Rectal smooth muscle tissue (tissue), 1 donor: ENCODE measurements around the gene ZCCHC10.
"Not testable (repeated sequence)": the region's sequence is repeated elsewhere in the genome, so short reads cannot be mapped to it uniquely, and the experiment has no call there.

Source experiments
- H3K27ac ChIP-seq: one replicate; pipeline ENCODE4 v1.7.0; 2013; ENCODE audit warnings: low read depth, low read length, inconsistent platforms
- H3K27me3 ChIP-seq: one replicate; pipeline ENCODE4 v1.7.0; 2013; ENCODE audit warnings: low read length; ENCODE audit not compliant: control insufficient read depth, insufficient read depth
- H3K36me3 ChIP-seq: one replicate; pipeline ENCODE4 v1.7.0; 2013; ENCODE audit warnings: low read length; ENCODE audit not compliant: control insufficient read depth, insufficient read depth
- H3K4me1 ChIP-seq: one replicate; pipeline ENCODE4 v1.7.0; 2013; ENCODE audit warnings: low read length; ENCODE audit not compliant: control insufficient read depth, insufficient read depth
- H3K4me3 ChIP-seq: one replicate; pipeline ENCODE4 v1.7.0; 2013; ENCODE audit warnings: low read length
- H3K9ac ChIP-seq: one replicate; pipeline ENCODE4 v1.7.0; 2013; ENCODE audit warnings: low read length

Gene ZCCHC10

DNA sequence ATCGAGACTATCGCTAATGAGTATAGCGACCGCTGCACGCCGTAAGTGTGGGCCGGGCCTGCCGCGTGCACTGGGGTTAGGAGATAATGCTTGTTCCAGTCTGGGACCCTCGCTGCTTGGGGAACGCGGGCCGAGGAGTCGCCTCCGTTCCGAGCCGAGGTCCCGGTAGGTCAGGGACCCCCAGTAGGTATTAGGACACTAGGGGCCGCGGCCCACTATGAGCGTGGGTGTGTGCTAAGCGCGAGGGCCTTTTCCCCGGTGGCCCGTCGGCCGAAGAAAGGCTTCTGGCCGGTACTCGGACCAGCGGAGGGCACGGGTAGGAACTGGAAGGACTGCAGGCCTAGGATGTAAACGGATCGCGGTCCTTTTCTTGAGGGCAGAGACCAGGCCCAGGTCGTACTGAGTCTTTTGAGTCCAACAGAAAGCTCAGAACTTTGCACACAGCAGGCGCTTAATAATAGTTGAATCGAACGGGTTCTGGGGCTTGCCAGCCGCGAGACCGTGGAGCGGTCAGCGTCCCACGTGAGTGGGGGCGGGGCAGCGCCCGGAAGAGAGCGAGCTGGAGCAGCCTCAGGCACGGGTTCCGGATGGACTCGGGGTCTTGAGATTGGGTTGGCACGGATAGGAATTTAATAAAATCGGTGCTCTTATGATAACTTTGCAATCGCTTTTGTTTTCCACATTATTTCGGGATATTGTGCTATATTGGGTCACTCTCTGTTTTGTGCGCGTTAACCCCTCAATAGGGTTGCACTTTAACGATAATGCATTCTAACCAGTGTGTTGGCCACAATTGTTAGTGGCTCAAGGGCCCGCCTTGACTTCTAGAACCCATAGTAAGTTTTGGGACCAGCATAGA is 26.2 kb upstream of the ZCCHC10 start:
- Histone ChIP-seq H3K4me1 (peaks cover 14% of the 10 kb centered on the region), H3K27me3 (no peaks in the 10 kb centered on the region), H3K27ac (peak overlapping the region; percentile 95), H3K9ac (peak overlapping the region; percentile 87), H3K36me3 (no peaks in the 10 kb centered on the region), H3K4me3 (peak overlapping the region; percentile 89)

DNA sequence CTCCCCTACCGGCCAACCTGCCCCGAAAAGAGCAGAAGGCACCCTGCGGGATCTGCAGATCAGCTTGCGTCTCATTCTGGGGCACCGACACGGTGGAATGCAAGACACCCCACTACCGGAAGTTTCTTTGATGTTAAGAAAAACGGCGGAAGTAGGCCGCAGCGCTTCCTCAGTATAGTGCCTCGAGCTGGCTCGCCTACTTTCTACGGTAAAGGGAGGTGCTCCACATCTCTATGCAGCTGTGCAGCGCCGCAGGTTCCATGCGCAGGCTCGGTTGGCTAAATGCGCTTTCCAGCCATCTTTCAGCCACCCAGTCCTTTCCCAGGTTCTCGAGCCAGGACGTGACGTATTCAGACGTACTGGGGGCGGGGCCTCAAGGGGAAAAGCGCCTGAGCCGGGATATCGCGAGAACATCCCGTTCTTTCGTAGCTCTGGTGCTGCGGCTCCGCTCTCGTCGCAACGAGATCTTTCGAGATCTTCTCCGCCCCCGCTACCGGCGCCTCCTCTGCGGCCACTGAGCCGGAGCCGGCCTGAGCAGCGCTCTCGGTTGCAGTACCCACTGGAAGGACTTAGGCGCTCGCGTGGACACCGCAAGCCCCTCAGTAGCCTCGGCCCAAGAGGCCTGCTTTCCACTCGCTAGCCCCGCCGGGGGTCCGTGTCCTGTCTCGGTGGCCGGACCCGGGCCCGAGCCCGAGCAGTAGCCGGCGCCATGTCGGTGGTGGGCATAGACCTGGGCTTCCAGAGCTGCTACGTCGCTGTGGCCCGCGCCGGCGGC is 25.4 kb upstream of the ZCCHC10 start, which contains the start of gene HSPA4:
TSS of gene HSPA4 (plus strand) at position 472 of the 775 bp plus-strand sequence. CDS start at position 710, 238 bp downstream.
- Histone ChIP-seq H3K4me1 (peaks cover 14% of the 10 kb centered on the region), H3K4me3 (peak within 1 kb of the TSS; percentile 89), H3K27ac (peak within 1 kb of the TSS; percentile 95), H3K9ac (peak within 1 kb of the TSS; percentile 91), H3K36me3 (no peaks in the 10 kb centered on the region), H3K27me3 (no peaks in the 10 kb centered on the region)

DNA sequence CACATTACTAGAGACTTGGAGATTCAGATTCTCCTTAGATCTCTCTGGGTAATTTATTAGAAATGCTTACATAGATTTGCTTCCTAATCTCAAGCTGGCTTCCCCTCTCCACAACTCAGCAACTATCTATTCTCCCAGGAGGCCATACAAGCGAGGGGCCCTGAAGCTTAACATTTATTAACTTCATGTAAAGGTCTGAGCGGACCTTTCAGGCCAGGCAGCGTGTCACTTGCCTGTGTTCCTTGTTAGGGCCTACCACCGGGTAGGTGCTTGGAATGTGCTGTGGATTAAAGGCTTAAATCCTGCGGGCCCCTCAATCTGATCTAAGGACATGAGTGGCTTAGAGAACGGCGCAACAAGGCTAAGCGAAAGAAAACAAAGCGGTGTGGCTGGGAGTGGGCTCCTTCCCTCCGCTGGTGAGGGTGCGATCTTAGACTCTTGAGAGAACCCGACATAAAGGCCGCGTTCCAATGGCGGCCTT is 24.8 kb upstream of the ZCCHC10 start:
- Histone ChIP-seq H3K4me1 (peaks cover 14% of the 10 kb centered on the region), H3K36me3 (no peaks in the 10 kb centered on the region), H3K27me3 (no peaks in the 10 kb centered on the region), H3K9ac (peak overlapping the region; percentile 91), H3K4me3 (peak overlapping the region; percentile 89), H3K27ac (peak overlapping the region; percentile 95)

DNA sequence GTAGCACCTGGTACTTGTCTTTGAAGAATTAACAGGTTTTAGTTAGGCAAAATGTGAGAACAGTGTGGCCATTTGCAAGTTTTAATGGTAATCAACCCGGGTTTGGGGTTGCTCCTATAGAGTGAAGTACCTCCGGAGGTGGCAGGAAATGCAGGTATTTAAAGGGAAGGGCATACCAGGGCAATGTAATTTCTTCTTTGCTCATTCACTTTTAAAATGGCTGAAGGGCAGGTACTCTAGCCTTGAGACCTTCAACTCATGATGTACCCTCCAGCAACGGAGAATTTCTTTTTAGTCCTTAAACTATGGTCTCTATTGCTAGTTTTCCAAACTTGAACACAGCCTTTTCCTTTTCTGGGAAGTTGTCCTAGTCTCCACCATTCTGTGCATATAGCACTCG is 24.2 kb upstream of the ZCCHC10 start:
- Histone ChIP-seq H3K36me3 (no peaks in the 10 kb centered on the region), H3K4me1 (peaks cover 14% of the 10 kb centered on the region), H3K9ac (no peak overlapping the region), H3K27ac (peak overlapping the region; percentile 95), H3K27me3 (no peaks in the 10 kb centered on the region), H3K4me3 (peak overlapping the region; percentile 89)

DNA sequence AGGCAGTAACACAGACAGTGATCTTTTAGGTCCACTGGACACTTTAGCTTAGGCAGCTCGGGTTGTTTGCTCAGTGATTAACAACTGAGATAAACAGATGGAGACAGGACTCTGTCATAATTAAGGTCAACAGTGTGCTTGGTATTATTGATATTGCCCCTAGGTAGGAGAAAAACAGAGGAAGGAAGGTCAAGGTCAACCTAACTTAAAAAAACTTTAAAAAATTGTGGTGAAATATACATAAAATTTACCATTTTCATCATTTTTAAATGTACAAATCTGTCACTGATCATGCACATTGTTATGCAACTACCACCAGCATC is 23.3 kb upstream of the ZCCHC10 start:
- peaks cover 14% of the 10 kb centered on the region for H3K4me1 ChIP-seq
- H3K9ac ChIP-seq = no peak overlapping the region
- no peaks in the 10 kb centered on the region for H3K27me3 ChIP-seq
- no peak overlapping the region for H3K4me3 ChIP-seq
- H3K27ac ChIP-seq = no peak overlapping the region
- no peaks in the 10 kb centered on the region for H3K36me3 ChIP-seq

DNA sequence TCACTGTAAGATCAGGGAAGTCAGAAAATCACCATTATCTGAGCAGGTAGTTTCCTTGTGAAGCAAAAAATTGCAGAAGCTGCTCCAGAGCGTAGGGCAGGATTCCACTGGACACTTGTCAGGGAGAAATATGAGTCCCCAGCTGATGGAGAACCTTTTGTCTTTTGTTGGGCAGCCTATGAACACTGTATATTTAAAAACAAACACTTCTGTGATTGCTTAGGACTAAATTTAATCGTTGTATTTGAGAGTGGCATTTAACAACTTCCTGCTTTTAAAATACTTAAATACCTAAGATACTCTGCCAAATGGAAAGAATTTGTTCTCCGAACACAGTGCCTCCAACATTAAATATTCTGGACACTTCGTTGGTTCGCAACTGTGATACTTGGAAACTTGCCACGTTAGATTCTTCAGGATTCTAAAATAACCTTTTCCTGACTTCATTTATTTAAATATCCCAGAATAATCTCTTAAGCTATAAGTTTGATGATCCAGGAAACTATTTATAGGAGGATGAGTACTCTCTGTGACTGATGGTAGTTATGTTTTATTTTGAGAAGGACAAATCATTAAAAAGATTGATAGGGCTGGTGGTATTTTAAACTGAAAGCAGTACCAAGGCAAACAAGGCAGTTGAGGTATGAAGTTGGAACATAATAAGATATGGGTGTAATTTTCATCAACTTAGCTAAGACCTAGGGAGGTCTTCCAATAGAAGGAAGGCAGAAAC is 22.8 kb upstream of the ZCCHC10 start:
- Histone ChIP-seq H3K27ac (peak overlapping the region; percentile 21), H3K4me1 (peaks cover 14% of the 10 kb centered on the region), H3K27me3 (no peaks in the 10 kb centered on the region), H3K36me3 (no peaks in the 10 kb centered on the region), H3K4me3 (no peak overlapping the region), H3K9ac (no peak overlapping the region)

DNA sequence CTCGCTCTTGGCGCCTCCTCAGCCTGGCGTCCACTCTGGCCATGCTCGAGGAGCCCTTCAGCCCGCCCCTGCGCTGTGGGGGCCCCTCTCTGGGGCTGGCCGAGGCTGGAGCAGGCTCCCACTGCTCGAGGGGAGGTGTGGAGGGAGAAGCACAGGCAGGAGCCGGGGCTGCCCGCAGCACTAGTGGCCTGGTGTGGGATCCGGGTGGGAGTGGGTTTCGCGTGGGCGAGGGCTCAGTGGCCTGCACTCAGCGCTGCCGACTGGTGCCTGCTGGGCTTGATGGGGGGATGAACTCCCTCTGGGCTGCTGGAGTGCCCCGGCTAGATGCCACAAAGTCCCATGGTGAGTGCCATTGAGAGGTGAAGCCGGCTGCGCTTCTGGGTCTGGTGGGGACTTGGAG is 21.1 kb upstream of the ZCCHC10 start:
- no peak overlapping the region for H3K27ac ChIP-seq
- H3K36me3 ChIP-seq = no peaks in the 10 kb centered on the region
- H3K9ac ChIP-seq = no peak overlapping the region
- H3K27me3 ChIP-seq = no peaks in the 10 kb centered on the region
- H3K4me1 ChIP-seq = peaks cover 10% of the 10 kb centered on the region
- H3K4me3 ChIP-seq = no peak overlapping the region

DNA sequence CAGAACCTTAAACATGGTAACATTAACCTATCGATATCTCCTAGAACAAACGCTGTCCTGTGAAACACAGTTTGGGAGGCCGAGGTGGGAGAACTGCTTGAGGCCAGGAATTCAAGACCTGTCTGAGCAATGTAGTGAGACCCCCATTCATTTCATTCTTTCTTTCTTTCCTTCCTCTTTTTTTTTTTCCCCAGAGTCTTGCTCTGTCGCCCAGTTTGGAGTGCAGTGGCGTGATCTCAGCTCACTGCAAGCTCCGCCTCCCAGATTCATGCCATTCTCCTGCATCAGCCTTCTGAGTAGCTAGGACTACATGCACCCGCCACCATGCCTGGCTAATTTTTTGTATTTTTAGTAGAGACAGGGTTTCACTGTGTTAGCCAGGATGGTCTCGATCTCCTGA is 20.2 kb upstream of the ZCCHC10 start:
- not testable (repeated sequence) for H3K36me3 ChIP-seq, H3K9ac ChIP-seq, H3K27ac ChIP-seq, H3K27me3 ChIP-seq, H3K4me3 ChIP-seq
- peaks cover 10% of the 10 kb centered on the region for H3K4me1 ChIP-seq

DNA sequence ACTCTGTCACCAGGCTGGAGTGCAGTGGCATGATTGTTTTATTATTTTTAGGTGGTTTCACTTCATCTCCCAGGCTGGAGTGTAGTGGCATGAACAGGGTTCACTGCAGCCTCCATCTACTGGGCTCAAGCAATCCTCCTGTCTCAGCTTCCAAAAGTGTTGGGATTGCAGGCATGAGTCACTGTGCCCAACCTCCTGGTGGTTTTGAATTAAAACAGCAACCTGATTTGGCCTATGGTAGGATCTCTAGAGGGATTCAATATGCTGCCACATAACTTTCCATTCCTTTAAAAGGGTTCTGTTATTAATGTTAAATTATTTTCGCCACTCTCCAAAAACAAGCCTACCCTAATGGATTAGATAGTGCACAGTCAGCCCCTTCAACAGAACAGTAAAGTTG is 15.6 kb upstream of the ZCCHC10 start:
- Histone ChIP-seq H3K27ac (no peak overlapping the region), H3K4me3 (no peak overlapping the region), H3K9ac (no peak overlapping the region), H3K27me3 (no peaks in the 10 kb centered on the region), H3K4me1 (no peaks in the 10 kb centered on the region), H3K36me3 (no peaks in the 10 kb centered on the region)

DNA sequence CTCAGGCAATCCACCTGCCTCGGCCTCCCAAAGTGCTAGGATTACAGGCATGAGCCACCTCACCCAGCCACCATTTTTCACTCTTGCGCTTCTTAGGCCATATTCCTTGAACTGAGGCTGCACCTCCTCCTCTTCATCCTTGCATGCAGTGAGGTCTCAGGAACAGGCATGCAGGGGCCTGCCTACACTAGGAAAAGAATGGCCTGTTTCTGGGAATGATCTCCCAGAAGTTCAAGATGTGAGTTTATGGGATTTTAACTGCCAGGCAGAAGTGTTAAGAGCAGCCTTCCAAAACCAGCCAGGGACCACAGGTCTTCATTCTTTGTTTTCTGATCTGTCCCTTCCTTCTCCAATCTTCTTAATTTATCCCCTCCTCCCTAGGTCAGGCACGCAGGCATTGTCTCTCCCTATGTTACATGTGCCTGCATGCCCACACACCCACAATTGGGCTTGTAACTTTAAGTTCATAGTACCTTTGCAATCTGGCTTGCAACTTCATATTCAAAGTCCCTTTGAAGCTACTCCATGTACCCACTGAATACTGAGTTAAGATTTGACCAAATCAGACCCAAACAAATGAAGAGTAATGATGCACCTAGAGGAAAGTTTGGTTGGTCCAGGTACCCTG is 14.9 kb upstream of the ZCCHC10 start:
- no peaks in the 10 kb centered on the region for H3K4me1 ChIP-seq
- H3K36me3 ChIP-seq = no peaks in the 10 kb centered on the region
- no peaks in the 10 kb centered on the region for H3K27me3 ChIP-seq
- no peak overlapping the region for H3K4me3 ChIP-seq
- no peak overlapping the region for H3K27ac ChIP-seq
- no peak overlapping the region for H3K9ac ChIP-seq

DNA sequence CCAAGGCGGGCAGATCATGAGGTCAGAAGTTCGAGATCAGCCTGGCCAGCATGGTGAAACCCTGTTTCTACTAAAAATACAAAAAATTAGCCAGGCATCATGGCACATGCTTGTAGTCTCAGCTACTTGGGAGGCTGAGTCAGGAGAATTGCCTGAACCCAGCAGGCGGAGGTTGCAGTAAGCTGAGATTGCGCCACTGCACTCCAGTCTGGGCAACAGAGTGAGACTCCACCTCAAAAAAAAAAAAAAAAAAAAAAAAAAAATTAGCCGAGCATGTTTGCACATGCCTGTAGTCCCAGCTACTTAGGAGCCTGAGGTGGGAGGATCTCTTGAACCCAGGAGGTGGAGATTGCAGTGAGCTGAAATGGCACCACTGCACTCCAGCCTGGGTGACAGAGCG is 10.3 kb upstream of the ZCCHC10 start:
- H3K36me3 ChIP-seq, H3K27me3 ChIP-seq, H3K9ac ChIP-seq, H3K4me1 ChIP-seq, H3K27ac ChIP-seq, H3K4me3 ChIP-seq: not testable (repeated sequence)

DNA sequence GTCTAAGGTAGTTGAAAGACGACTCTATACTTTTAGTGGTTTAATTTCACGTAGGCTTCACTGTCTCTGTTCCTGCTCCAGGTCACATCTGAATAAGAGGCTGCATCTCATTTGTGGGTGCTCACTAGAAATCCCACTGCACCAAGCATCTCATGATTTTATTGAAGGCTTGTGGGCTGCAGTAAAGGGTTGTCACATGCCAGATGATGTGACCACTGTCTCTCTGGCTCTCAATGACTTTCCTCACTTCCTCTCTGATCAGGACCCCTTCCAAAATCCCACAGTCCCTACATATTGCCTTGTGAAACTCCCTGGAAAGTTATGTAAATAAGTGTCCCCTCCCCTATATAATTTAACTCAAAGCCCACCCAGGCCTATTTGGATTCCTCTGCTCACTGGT is 8.9 kb upstream of the ZCCHC10 start:
- H3K36me3 ChIP-seq = no peaks in the 10 kb centered on the region
- no peaks in the 10 kb centered on the region for H3K27me3 ChIP-seq
- no peak overlapping the region for H3K9ac ChIP-seq
- H3K4me1 ChIP-seq = no peaks in the 10 kb centered on the region
- H3K27ac ChIP-seq = no peak overlapping the region
- H3K4me3 ChIP-seq = no peak overlapping the region
